Midbrain (tissue), 1 donor: ENCODE results near the gene MYL10.
"Not testable (repeated sequence)": the region's sequence is repeated elsewhere in the genome, so short reads cannot be mapped to it uniquely, and the experiment has no call there.

Experiments used
- DNase-seq: peaks from one replicate; lab custom pipeline; 2025; lab: John Stamatoyannopoulos, UW

Gene MYL10

GRCh38 chr7:101651112-101651511 is 22.0 kb upstream of the MYL10 start:
- DNase-seq = no peak

GRCh38 chr7:101650579-101651081 is 21.5 kb upstream of the MYL10 start:
- DNase-seq = no peak

- not testable (repeated sequence) for DNase-seq
Measured at GRCh38 chr7:101647876-101648275, 18.8 kb upstream of the MYL10 start.

- no peak for DNase-seq
Measured at GRCh38 chr7:101645951-101646350, 16.9 kb upstream of the MYL10 start.

- no peak for DNase-seq
Measured at GRCh38 chr7:101644879-101645278, 15.8 kb upstream of the MYL10 start.

GRCh38 chr7:101639127-101639526 is 10.0 kb upstream of the MYL10 start:
- DNase-seq = not testable (repeated sequence)

- DNase-seq = no peak
Measured at GRCh38 chr7:101636822-101637623, 7.9 kb upstream of the MYL10 start.

GRCh38 chr7:101635484-101635883 is 6.4 kb upstream of the MYL10 start:
- no peak for DNase-seq

- no peak for DNase-seq
Measured at GRCh38 chr7:101634196-101634717, 5.2 kb upstream of the MYL10 start.

GRCh38 chr7:101633511-101633910 is 4.4 kb upstream of the MYL10 start:
- no peak for DNase-seq

GRCh38 chr7:101632641-101633040 is 3.5 kb upstream of the MYL10 start:
- DNase-seq = no peak

GRCh38 chr7:101631224-101631714 is 2.2 kb upstream of the MYL10 start:
- DNase-seq = no peak

GRCh38 chr7:101630591-101630990 is 1.5 kb upstream of the MYL10 start:
- DNase-seq = no peak

GRCh38 chr7:101628522-101628921 is 574 bp downstream of the MYL10 start:
- no peak for DNase-seq

- no peak for DNase-seq
Measured at GRCh38 chr7:101626758-101627157, 2.3 kb downstream of the MYL10 start.

- DNase-seq = no peak
Measured at GRCh38 chr7:101626069-101626671, 2.9 kb downstream of the MYL10 start.

GRCh38 chr7:101625031-101625791 is 3.9 kb downstream of the MYL10 start:
- peak; percentile 1 for DNase-seq

GRCh38 chr7:101624246-101625001 is 4.7 kb downstream of the MYL10 start:
- no peak for DNase-seq

- DNase-seq = no peak
Measured at GRCh38 chr7:101622609-101623173, 6.4 kb downstream of the MYL10 start.

GRCh38 chr7:101620991-101621390 is 8.1 kb downstream of the MYL10 start:
- DNase-seq = no peak

- DNase-seq = no peak
Measured at GRCh38 chr7:101620395-101620794, 8.7 kb downstream of the MYL10 start.
